ENCODE measurements around the gene TIGD2.

The TIGD2 gene

DNA sequence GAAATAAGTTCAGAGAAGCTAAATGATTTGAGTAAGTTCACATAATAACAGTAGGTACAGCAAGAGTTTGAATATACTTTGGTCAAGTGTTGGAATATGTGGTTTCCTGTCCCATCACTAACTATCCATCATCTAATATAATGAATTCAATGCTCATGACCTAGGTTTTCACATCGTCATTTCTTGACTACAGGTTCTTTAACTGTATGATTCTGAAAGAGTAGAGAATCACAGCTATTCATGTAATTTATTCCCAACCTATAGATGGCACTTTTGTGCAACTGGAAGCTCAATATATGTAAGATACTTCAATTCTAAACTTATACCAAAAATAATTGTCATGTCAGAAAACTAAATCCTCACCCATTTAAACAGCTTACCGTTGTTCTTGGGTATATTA, 53.1 kb downstream of the TIGD2 start:
- no peaks in the 10 kb centered on the region for H3K36me3 Mint-ChIP-seq (ENCODE audit: low read depth)
- no peaks in the 10 kb centered on the region for H3K4me1 Mint-ChIP-seq (ENCODE audit: low read depth)
- H3K9me3 Mint-ChIP-seq: no peaks in the 10 kb centered on the region
- peaks cover 7% of the 10 kb centered on the region for H3K27me3 Mint-ChIP-seq
- no peak overlapping the region for H3K27ac Mint-ChIP-seq
- no peak overlapping the region for H3K4me3 Mint-ChIP-seq
